Sigmoid colon (tissue), 7 donors: Measurements from ENCODE around the gene TNFRSF25. TPM values are rescaled to one million over a fixed set of nuclear protein-coding genes. Genes with fewer than 3 reads are reported as not detected.
A peak's percentile ranks its signal among the peaks of the same experiment; 100 is the strongest.

Experiments used
- DNase-seq: peaks from one replicate; pipeline ENCODE4 v3.0.0-alpha.2; 2019
- H3K27ac ChIP-seq, 4 donors: fragments of 200-600 bp; sonication (generic); one replicate each; pipeline ENCODE4 v1.5.1; 2016 to 2019; ENCODE audit warnings: mild to moderate bottlenecking in 1 of 4
- H3K27me3 ChIP-seq, 3 donors: fragments of 200-600 bp; sonication (generic); one replicate each; pipeline ENCODE4 v1.5.1; 2019; ENCODE audit warnings: mild to moderate bottlenecking in 1 of 3
- H3K36me3 ChIP-seq, 4 donors: fragments of 200-600 bp; sonication (generic); one replicate each; pipeline ENCODE4 v1.5.1; 2016 to 2019
- H3K4me1 ChIP-seq, 4 donors: fragments of 200-600 bp; sonication (generic); one replicate each; pipeline ENCODE4 v1.5.1; 2017 to 2019
- H3K4me3 ChIP-seq, 4 donors: fragments of 200-600 bp; sonication (generic); one replicate each; pipeline ENCODE4 v1.5.1; 2017 to 2019; ENCODE audit warnings: mild to moderate bottlenecking in 2 of 4, moderate library complexity in 1 of 4
- H3K9me3 ChIP-seq, 4 donors: fragments of 200-600 bp in 3 of 4; sonication (generic) in 3 of 4; one replicate each; pipeline versions ENCODE4 v1.5.1 to v1.6.1; 2013 to 2019
- CTCF ChIP-seq, 4 experiments: fragments of 450-650 bp in 3 of 4; fragments of 200-600 bp in 1 of 4; IDR thresholded peaks; one replicate each; pipeline ENCODE4 v1.5.1; 2016 to 2019; ENCODE audit warnings: antibody characterized with exemption in 4 of 4, mild to moderate bottlenecking in 3 of 4, moderate library complexity in 2 of 4
- EP300 ChIP-seq, 4 donors: sonication (generic); formaldehyde crosslinking; IDR thresholded peaks; one replicate each; pipeline ENCODE4 v1.6.1; 2017; ENCODE audit warnings: antibody characterized with exemption in 4 of 4
- POLR2A ChIP-seq, 2 donors: fragments of 450-650 bp; IDR thresholded peaks; one replicate each; pipeline ENCODE4 v1.6.1; 2016; ENCODE audit warnings: antibody characterized with exemption in 2 of 2, mild to moderate bottlenecking in 2 of 2, moderate library complexity in 2 of 2
- POLR2AphosphoS5 ChIP-seq, 4 donors: sonication (generic); formaldehyde crosslinking; IDR thresholded peaks; one replicate each; pipeline ENCODE4 v1.6.1; 2017; ENCODE audit warnings: antibody characterized with exemption in 4 of 4
- WGBS, 2 donors: extraction: QIAGEN DNeasy Blood & Tissue Kit; methylation state at CpG; one replicate each; pipeline ENCODE4 v1.1.7; 2013; 5-methylcytosine and 5-hydroxymethylcytosine counted together
- intact Hi-C: fragments of 100-400 bp; cut with DNase I; formaldehyde crosslinking; loops from one replicate; pipeline ENCODE4 v1.15.1; 2023
- polyA plus RNA-seq, 3 donors: library from polyadenylated mRNA; stranded (reverse); fragments of 200-250 nt; gene quantifications; one replicate each; pipeline ENCODE4 v1.2.3, GENCODE V29; 2013
- total RNA-seq, 4 donors: library from RNA; depleted of rRNA; stranded (reverse); fragments of >200 nt; gene quantifications; one replicate each; pipeline ENCODE4 v1.1.0, GENCODE V29; 2016
- donor health status: healthy with polysubstance abuse.
- donor health status: Bipolar disorder and iron deficiency.
- donor health status: healthy.

The TNFRSF25 gene
- total RNA-seq (10 to 100 TPM in 1 of 4 donors, 1 to 10 TPM in 3; 2.5 to 11.6 (median 5.5) TPM), polyA plus RNA-seq (10 to 100 TPM in 1 of 3 donors, 1 to 10 TPM in 2; 3.5 to 65.9 (median 7.8) TPM)

GRCh38 chr1:6466023-6466422 is at the start of gene TNFRSF25:
Gene TNFRSF25, minus strand, starts transcription at chr1:6466173. Its CDS starts 66 bp downstream, at chr1:6466107.
- no peaks in the 10 kb centered on the region for H3K9me3 ChIP-seq
- H3K36me3 ChIP-seq: peaks cover 0 to 19% (median 0%) of the 10 kb centered on the region in 4 donors
- WGBS, 2 donors: 17 to 55% methylated on average over 43 of the region's 43 CpGs
- intact Hi-C loops: no loop called here
- no peaks in the 10 kb centered on the region for H3K4me1 ChIP-seq
- H3K4me3 ChIP-seq: peak within 1 kb of the TSS in 1 of 4 donors; percentile 13
- TF ChIP-seq CTCF (IDR thresholded peaks at IDR 0.05) (no peak), POLR2AphosphoS5 (IDR thresholded peaks at IDR 0.05) (no peak), EP300 (IDR thresholded peaks at IDR 0.05) (no peak), POLR2A (IDR thresholded peaks at IDR 0.05) (no peak)
- H3K27ac ChIP-seq: no peak within 1 kb of the TSS
- H3K27me3 ChIP-seq: peaks cover 12 to 51% (median 40%) of the 10 kb centered on the region in 3 donors
- DNase-seq: no peak

- no peak overlapping the region for H3K27ac ChIP-seq
- DNase-seq: no peak
- peaks cover 0 to 7% (median 0%) of the 10 kb centered on the region in 4 donors for H3K4me1 ChIP-seq
- intact Hi-C loops: no loop called here
- TF ChIP-seq POLR2AphosphoS5 (IDR thresholded peaks at IDR 0.05) (no peak), CTCF (IDR thresholded peaks at IDR 0.05) (no peak), POLR2A (IDR thresholded peaks at IDR 0.05) (no peak), EP300 (IDR thresholded peaks at IDR 0.05) (no peak)
- WGBS, 2 donors: 80 to 86% methylated on average over 4 of the region's 4 CpGs
- no peaks in the 10 kb centered on the region for H3K36me3 ChIP-seq
- no peak overlapping the region for H3K4me3 ChIP-seq
- no peaks in the 10 kb centered on the region for H3K9me3 ChIP-seq
- H3K27me3 ChIP-seq: no peaks in the 10 kb centered on the region
These were observed 49.8 kb upstream of the TNFRSF25 start for GRCh38 chr1:6515771-6516170.

- no peak for DNase-seq
- Histone ChIP-seq H3K9me3 (no peaks in the 10 kb centered on the region), H3K27ac (no peak overlapping the region), H3K36me3 (no peaks in the 10 kb centered on the region), H3K27me3 (no peaks in the 10 kb centered on the region), H3K4me1 (no peaks in the 10 kb centered on the region), H3K4me3 (no peak overlapping the region)
- TF ChIP-seq POLR2AphosphoS5 (IDR thresholded peaks at IDR 0.05) (no peak), EP300 (IDR thresholded peaks at IDR 0.05) (no peak), CTCF (IDR thresholded peaks at IDR 0.05) (no peak), POLR2A (IDR thresholded peaks at IDR 0.05) (no peak)
- whole genome bisulfite sequencing, 2 donors: 83 to 85% methylated on average over 9 of the region's 9 CpGs
- intact Hi-C loops: no loop called here
These were observed 47.4 kb upstream of the TNFRSF25 start for GRCh38 chr1:6513320-6513801.

- TF ChIP-seq POLR2A (IDR thresholded peaks at IDR 0.05): no peak
- TF ChIP-seq POLR2AphosphoS5 (IDR thresholded peaks at IDR 0.05): no peak
- TF ChIP-seq CTCF (IDR thresholded peaks at IDR 0.05): no peak
- no peak for TF ChIP-seq EP300 (IDR thresholded peaks at IDR 0.05)
- no peak for DNase-seq
These were observed 46.9 kb upstream of the TNFRSF25 start for GRCh38 chr1:6512908-6513280.

More at GRCh38 chr1:6512908-6513280, 46.9 kb upstream of the TNFRSF25 start:
- Histone ChIP-seq H3K4me3 (no peak overlapping the region), H3K36me3 (no peaks in the 10 kb centered on the region), H3K27me3 (no peaks in the 10 kb centered on the region), H3K9me3 (no peaks in the 10 kb centered on the region), H3K27ac (no peak overlapping the region), H3K4me1 (no peaks in the 10 kb centered on the region)
- 80 to 87% methylated on average over 8 of the region's 8 CpGs for WGBS, 2 donors
- intact Hi-C loops: no loop called here
